Fibroblast of lung (primary cell): ENCODE results near the gene KIAA1328. TPM values are rescaled to one million over a fixed set of nuclear protein-coding genes. Genes with fewer than 3 reads are reported as not detected.

Experiments
- DNase-seq, 2 donors: peaks; one replicate each; pipeline versions ENCODE4 v3.0.0 to v3.0.0-alpha.2; 2010; ENCODE audit warnings: low read depth in 2 of 2
- H2AFZ ChIP-seq: 2 replicates; pipeline ENCODE4 v1.5.1; 2012; ENCODE audit warnings: low read length, control low read depth, inconsistent platforms
- H3K27ac ChIP-seq: 2 replicates; pipeline ENCODE4 v1.5.1; 2011; ENCODE audit warnings: low read length, control low read depth; ENCODE audit not compliant: insufficient read depth
- H3K27me3 ChIP-seq: 2 replicates; pipeline ENCODE4 v1.5.1; 2011; ENCODE audit warnings: mild to moderate bottlenecking, low read length; ENCODE audit not compliant: control insufficient read depth, insufficient read depth
- H3K36me3 ChIP-seq: 2 replicates; pipeline ENCODE4 v1.5.1; 2011; ENCODE audit warnings: low read length; ENCODE audit not compliant: control insufficient read depth, insufficient read depth
- H3K4me1 ChIP-seq: 2 replicates; pipeline ENCODE4 v1.5.1; 2011; ENCODE audit warnings: low read length; ENCODE audit not compliant: control insufficient read depth, insufficient read depth; ENCODE audit errors: extremely low read depth
- H3K4me2 ChIP-seq: 2 replicates; pipeline ENCODE4 v1.5.1; 2011; ENCODE audit warnings: low read length, control low read depth; ENCODE audit not compliant: insufficient read depth; ENCODE audit errors: extremely low read depth
- H3K4me3 ChIP-seq, 4 experiments: fragments of 200-600 bp in 1 of 4; sonication (generic) in 1 of 4; replicated peaks in 1 of 4; 2 replicates each; pipeline ENCODE4 v1.5.1; 2011 to 2016; ENCODE audit warnings: low read length in 4 of 4, low read depth in 3 of 4, mild to moderate bottlenecking in 3 of 4, control low read depth in 2 of 4, inconsistent platforms in 1 of 4, mixed read lengths in 1 of 4; ENCODE audit not compliant: insufficient read depth in 1 of 4; ENCODE audit errors: control extremely low read depth in 1 of 4
- H3K79me2 ChIP-seq: 2 replicates; pipeline ENCODE4 v1.5.1; 2012; ENCODE audit warnings: mild to moderate bottlenecking, low read length, inconsistent platforms; ENCODE audit not compliant: control insufficient read depth, insufficient read depth
- H3K9ac ChIP-seq: 2 replicates; pipeline ENCODE4 v1.5.1; 2011; ENCODE audit warnings: mild to moderate bottlenecking, low read length, control low read depth; ENCODE audit not compliant: insufficient read depth
- H3K9me3 ChIP-seq: 2 replicates; pipeline ENCODE4 v1.5.1; 2012; ENCODE audit warnings: low read depth, low read length; ENCODE audit not compliant: control insufficient read depth, insufficient read depth
- H4K20me1 ChIP-seq: 2 replicates; pipeline ENCODE4 v1.5.1; 2011; ENCODE audit warnings: low read length; ENCODE audit not compliant: control insufficient read depth, insufficient read depth; ENCODE audit errors: extremely low read depth
- CTCF ChIP-seq, 2 donors: IDR thresholded peaks in 1 of 2; conservative IDR thresholded peaks in 1 of 2; 1 replicate in 1 of 2; 2 replicates in 1 of 2; pipeline ENCODE4 v1.5.1; 2011 to 2012; ENCODE audit warnings: low read length in 2 of 2, control low read depth in 1 of 2, inconsistent platforms in 1 of 2, low read depth in 1 of 2, mild to moderate bottlenecking in 1 of 2
- EZH2 ChIP-seq: IDR thresholded peaks from 2 replicates; pipeline ENCODE4 v1.5.1; 2012; ENCODE audit warnings: low read length, control low read depth, mild to moderate bottlenecking; ENCODE audit errors: missing control alignments
- polyA plus RNA-seq, 2 donors: library from polyadenylated mRNA; depleted of rRNA in 1 of 2; stranded (reverse) in 1 of 2; unstranded in 1 of 2; fragments of >200 nt; gene quantifications; 2 replicates each; pipeline ENCODE4 v1.2.1, GENCODE V29; 2011 to 2012; ENCODE audit warnings: missing spikeins in 1 of 2
- total RNA-seq: library from RNA; depleted of rRNA; stranded (reverse); fragments of >200 nt; gene quantifications from 2 replicates; pipeline ENCODE4 v1.2.1, GENCODE V29; 2014

Gene KIAA1328
- total and polyA plus RNA-seq, 2 donors (not counting 1 experiment from before 2014, with no cell fraction given), result 4.3 to 4.5 TPM

- DNase-seq, result no peak
- Histone ChIP-seq H3K27ac (no peak overlapping the region), H3K4me2 (no peak overlapping the region), H3K36me3 (no peaks in the 10 kb centered on the region), H3K9me3 (no peaks in the 10 kb centered on the region), H3K4me1 (no peaks in the 10 kb centered on the region), H2AFZ (no peak overlapping the region), H4K20me1 (no peaks in the 10 kb centered on the region), H3K9ac (no peak overlapping the region), H3K79me2 (no peaks in the 10 kb centered on the region), H3K4me3 (no peak overlapping the region), H3K27me3 (peaks cover 8% of the 10 kb centered on the region)
- TF ChIP-seq EZH2 (no peak), CTCF (conservative IDR thresholded peaks at IDR 0.05 in 1 of 2, IDR thresholded peaks at IDR 0.05 in 1 of 2; ENCODE audit: low read depth in 1 of 2, low read length in 2 of 2) (no peak)
Observed at GRCh38 chr18:37248281-37248680, 419.4 kb downstream of the KIAA1328 start.

GRCh38 chr18:37249171-37249886, 420.4 kb downstream of the KIAA1328 start:
- Histone ChIP-seq H3K4me1 (no peaks in the 10 kb centered on the region), H3K4me2 (no peak overlapping the region), H3K27ac (no peak overlapping the region), H4K20me1 (no peaks in the 10 kb centered on the region), H3K9me3 (no peaks in the 10 kb centered on the region), H3K36me3 (no peaks in the 10 kb centered on the region), H3K79me2 (no peaks in the 10 kb centered on the region), H3K4me3 (no peak overlapping the region), H2AFZ (no peak overlapping the region), H3K27me3 (peaks cover 9% of the 10 kb centered on the region), H3K9ac (no peak overlapping the region)
- TF ChIP-seq CTCF (conservative IDR thresholded peaks at IDR 0.05 in 1 of 2, IDR thresholded peaks at IDR 0.05 in 1 of 2; ENCODE audit: low read depth in 1 of 2, low read length in 2 of 2), result no peak
- no peak for TF ChIP-seq EZH2
- no peak for DNase-seq

- Histone ChIP-seq H3K9me3 (no peaks in the 10 kb centered on the region), H2AFZ (no peak overlapping the region), H3K79me2 (no peaks in the 10 kb centered on the region), H3K36me3 (no peaks in the 10 kb centered on the region), H4K20me1 (no peaks in the 10 kb centered on the region), H3K4me3 (no peak overlapping the region), H3K27me3 (peaks cover 14% of the 10 kb centered on the region), H3K4me1 (no peaks in the 10 kb centered on the region), H3K9ac (no peak overlapping the region), H3K27ac (no peak overlapping the region), H3K4me2 (no peak overlapping the region)
- no peak for TF ChIP-seq CTCF (conservative IDR thresholded peaks at IDR 0.05 in 1 of 2, IDR thresholded peaks at IDR 0.05 in 1 of 2; ENCODE audit: low read depth in 1 of 2, low read length in 2 of 2)
- DNase-seq, result no peak
Observed at GRCh38 chr18:37249895-37250618, 421.1 kb downstream of the KIAA1328 start.
